CD4-positive, alpha-beta memory T cell (primary cell): Measurements from ENCODE around the gene CRYBA2. TPM values are rescaled to one million over a fixed set of nuclear protein-coding genes. Genes with fewer than 3 reads are reported as not detected.

Source experiments
- CTCF ChIA-PET: fragments of 350-600 bp; sonication (Branson Sonifier 250); formaldehyde crosslinking; loops from one replicate; lab custom pipeline; 2021; ENCODE audit warnings: inconsistent platforms; ENCODE audit not compliant: partially characterized antibody; lab: Charles Lee
- POLR2A ChIA-PET: fragments of 350-600 bp; sonication (Branson Sonifier 250); formaldehyde crosslinking; loops from one replicate; lab custom pipeline; 2021; ENCODE audit not compliant: partially characterized antibody; lab: Charles Lee
- DNase-seq, 5 donors: peaks; one replicate each; pipeline versions ENCODE4 v3.0.0 to v3.0.0-alpha.2; 2020 to 2022; ENCODE audit warnings: mixed read lengths in 1 of 5
- H3K27ac ChIP-seq: one replicate; pipeline ENCODE4 v1.7.0; 2013; ENCODE audit warnings: low read depth, low read length
- H3K27me3 ChIP-seq: 2 replicates; pipeline ENCODE4 v1.7.0; 2013; ENCODE audit warnings: mild to moderate bottlenecking, low read length, moderate library complexity; ENCODE audit not compliant: insufficient read depth
- H3K36me3 ChIP-seq: 2 replicates; pipeline ENCODE4 v1.7.0; 2013; ENCODE audit warnings: mild to moderate bottlenecking, low read length, moderate library complexity; ENCODE audit not compliant: insufficient read depth
- H3K4me1 ChIP-seq: 2 replicates; pipeline ENCODE4 v1.7.0; 2013; ENCODE audit warnings: mild to moderate bottlenecking, low read length, moderate library complexity; ENCODE audit not compliant: insufficient read depth
- H3K4me3 ChIP-seq, 2 donors: one replicate each; pipeline ENCODE4 v1.7.0; 2013; ENCODE audit warnings: low read length in 2 of 2, mild to moderate bottlenecking in 1 of 2
- H3K9me3 ChIP-seq, 2 donors: one replicate each; pipeline ENCODE4 v1.7.0; 2013; ENCODE audit warnings: low read length in 2 of 2, control low read depth in 1 of 2; ENCODE audit not compliant: control insufficient read depth in 1 of 2
- H3K27ac Mint-ChIP-seq, 7 donors: one replicate each; pipeline ENCODE4 v1.8.0; 2020 to 2021; ENCODE audit warnings: mixed read lengths in 7 of 7, mild to moderate bottlenecking in 6 of 7, inconsistent platforms in 3 of 7, moderate library complexity in 3 of 7
- H3K27me3 Mint-ChIP-seq, 2 donors: one replicate each; pipeline ENCODE4 v1.8.0; 2020 to 2021; ENCODE audit warnings: mixed read lengths in 2 of 2
- H3K36me3 Mint-ChIP-seq, 2 donors: one replicate each; pipeline ENCODE4 v1.8.0; 2020 to 2021; ENCODE audit warnings: mixed read lengths in 2 of 2, inconsistent platforms in 1 of 2, mild to moderate bottlenecking in 1 of 2
- H3K4me1 Mint-ChIP-seq, 4 donors: one replicate each; pipeline ENCODE4 v1.8.0; 2020 to 2021; ENCODE audit warnings: mixed read lengths in 4 of 4, mild to moderate bottlenecking in 1 of 4
- H3K4me3 Mint-ChIP-seq, 8 donors: one replicate each; pipeline ENCODE4 v1.8.0; 2020 to 2021; ENCODE audit warnings: mixed read lengths in 8 of 8, mild to moderate bottlenecking in 7 of 8, moderate library complexity in 6 of 8, inconsistent platforms in 3 of 8
- H3K9me3 Mint-ChIP-seq, 8 donors: one replicate each; pipeline ENCODE4 v1.8.0; 2020 to 2021; ENCODE audit warnings: mixed read lengths in 8 of 8, mild to moderate bottlenecking in 5 of 8, inconsistent platforms in 3 of 8, moderate library complexity in 1 of 8
- intact Hi-C: fragments of 100-400 bp; cut with micrococcal nuclease; formaldehyde crosslinking; loops from one replicate; pipeline ENCODE4 v1.15.1; 2023
- polyA plus RNA-seq, 2 donors: library from polyadenylated mRNA; unstranded; fragments of 300-500 nt; fragmentation: Illumina TruSeq; gene quantifications; one replicate each; pipeline ENCODE4 v1.2.3, GENCODE V29; 2021
- total RNA-seq, 2 experiments: library from RNA; stranded (reverse); gene quantifications; one replicate each; pipeline ENCODE4 v1.2.3, GENCODE V29; 2021

CRYBA2 gene
- total and polyA plus RNA-seq, 4 experiments from 2014 or later: not detected

GRCh38 chr2:218999021-218999880, 6.0 kb upstream of the CRYBA2 start:
- H3K4me3 ChIP-seq: no peak overlapping the region
- ChIA-PET POLR2A (no interaction called here), CTCF (interaction anchor here (6.0 kb wide), 1 partner anchor 18 kb away, joined by 53 read pairs; no protein-coding TSS in a partner anchor)
- H3K27me3 ChIP-seq: peaks cover 54% of the 10 kb centered on the region
- peaks cover 29% of the 10 kb centered on the region for H3K4me1 ChIP-seq
- H3K27me3 Mint-ChIP-seq: peaks cover 50 to 66% of the 10 kb centered on the region in 2 donors
- no peak for DNase-seq
- peaks cover 0 to 3% (median 0%) of the 10 kb centered on the region in 8 donors for H3K9me3 Mint-ChIP-seq
- peak overlapping the region in 2 of 8 donors; percentile 6 to 73 for H3K4me3 Mint-ChIP-seq
- no peaks in the 10 kb centered on the region for H3K36me3 Mint-ChIP-seq
- intact Hi-C loops: no loop called here
- peaks cover 7 to 28% (median 15%) of the 10 kb centered on the region in 4 donors for H3K4me1 Mint-ChIP-seq
- H3K9me3 ChIP-seq: no peaks in the 10 kb centered on the region
- H3K36me3 ChIP-seq: no peaks in the 10 kb centered on the region
- no peak overlapping the region for H3K27ac Mint-ChIP-seq
- H3K27ac ChIP-seq: no peak overlapping the region

- ChIA-PET POLR2A (no interaction called here), CTCF (interaction anchor here (6.0 kb wide), 1 partner anchor 17 kb away, joined by 53 read pairs; no protein-coding TSS in a partner anchor)
- H3K9me3 ChIP-seq: no peaks in the 10 kb centered on the region
- DNase-seq: no peak
- H3K27me3 ChIP-seq: peaks cover 46% of the 10 kb centered on the region
- Mint-ChIP-seq H3K9me3 (no peaks in the 10 kb centered on the region), H3K4me3 (no peak overlapping the region), H3K36me3 (no peaks in the 10 kb centered on the region), H3K27ac (no peak overlapping the region), H3K27me3 (peaks cover 46 to 63% of the 10 kb centered on the region in 2 donors), H3K4me1 (peaks cover 5 to 29% (median 18%) of the 10 kb centered on the region in 4 donors)
- H3K27ac ChIP-seq: no peak overlapping the region
- intact Hi-C loops: no loop called here
- H3K4me3 ChIP-seq: no peak overlapping the region
- no peaks in the 10 kb centered on the region for H3K36me3 ChIP-seq
- peaks cover 33% of the 10 kb centered on the region for H3K4me1 ChIP-seq
Measured at GRCh38 chr2:218998414-218999002, 5.3 kb upstream of the CRYBA2 start.

- Mint-ChIP-seq H3K4me1 (peaks cover 2 to 21% (median 15%) of the 10 kb centered on the region in 4 donors), H3K27me3 (peaks cover 41 to 58% of the 10 kb centered on the region in 2 donors), H3K27ac (peak overlapping the region in 1 of 7 donors; percentile 38), H3K36me3 (no peaks in the 10 kb centered on the region), H3K4me3 (no peak overlapping the region), H3K9me3 (no peaks in the 10 kb centered on the region)
- ChIA-PET POLR2A (no interaction called here), CTCF (interaction anchor here (1.1 to 6.0 kb wide), 2 partner anchors 16 to 156 kb away, joined by 3 to 53 read pairs; no protein-coding TSS in a partner anchor)
- peaks cover 32% of the 10 kb centered on the region for H3K4me1 ChIP-seq
- H3K9me3 ChIP-seq: no peaks in the 10 kb centered on the region
- intact Hi-C loops: no loop called here
- H3K36me3 ChIP-seq: no peaks in the 10 kb centered on the region
- H3K4me3 ChIP-seq: no peak overlapping the region
- DNase-seq: no peak
- H3K27me3 ChIP-seq: peaks cover 40% of the 10 kb centered on the region
- H3K27ac ChIP-seq: no peak overlapping the region
Measured at GRCh38 chr2:218997731-218998130, 4.5 kb upstream of the CRYBA2 start.

- CTCF ChIA-PET: interaction anchor here (1.1 to 6.0 kb wide), 7 partner anchors 11 to 157 kb away, joined by 3 to 53 read pairs (median 6); no protein-coding TSS in a partner anchor
Measured at GRCh38 chr2:218996937-218997336, 3.7 kb upstream of the CRYBA2 start.

GRCh38 chr2:218995972-218996711, 2.9 kb upstream of the CRYBA2 start:
- peaks cover 0 to 21% (median 11%) of the 10 kb centered on the region in 4 donors for H3K4me1 Mint-ChIP-seq
- no peak overlapping the region for H3K27ac ChIP-seq
- H3K4me3 ChIP-seq: peak overlapping the region in 1 of 2 donors; percentile 47
- H3K27ac Mint-ChIP-seq: no peak overlapping the region
- peak; percentile 66 to 69 (median 67) for DNase-seq
- peak overlapping the region in 4 of 8 donors; percentile 25 to 69 (median 40) for H3K4me3 Mint-ChIP-seq
- intact Hi-C loops: no loop called here
- peaks cover 52 to 68% of the 10 kb centered on the region in 2 donors for H3K27me3 Mint-ChIP-seq
- H3K4me1 ChIP-seq: peaks cover 21% of the 10 kb centered on the region
- peaks cover 44% of the 10 kb centered on the region for H3K27me3 ChIP-seq
- H3K9me3 Mint-ChIP-seq: no peaks in the 10 kb centered on the region
- H3K36me3 Mint-ChIP-seq: no peaks in the 10 kb centered on the region
- CTCF ChIA-PET: interaction anchor here (0.7 to 6.0 kb wide), 10 partner anchors 9 to 299 kb away, joined by 3 to 53 read pairs (median 6); no protein-coding TSS in a partner anchor
- POLR2A ChIA-PET: no interaction called here
- H3K9me3 ChIP-seq: no peaks in the 10 kb centered on the region
- no peaks in the 10 kb centered on the region for H3K36me3 ChIP-seq

More at GRCh38 chr2:218996937-218997336, 3.7 kb upstream of the CRYBA2 start:
- H3K4me3 Mint-ChIP-seq: peak overlapping the region in 1 of 8 donors; percentile 11
- H3K36me3 Mint-ChIP-seq: no peaks in the 10 kb centered on the region
- H3K27ac Mint-ChIP-seq: peak overlapping the region in 1 of 7 donors; percentile 38
- Histone ChIP-seq H3K9me3 (no peaks in the 10 kb centered on the region), H3K4me1 (peaks cover 25% of the 10 kb centered on the region), H3K4me3 (no peak overlapping the region), H3K36me3 (no peaks in the 10 kb centered on the region), H3K27me3 (peaks cover 40% of the 10 kb centered on the region), H3K27ac (no peak overlapping the region)
- intact Hi-C loops: no loop called here
- peaks cover 0 to 17% (median 10%) of the 10 kb centered on the region in 4 donors for H3K4me1 Mint-ChIP-seq
- DNase-seq: no peak
- peaks cover 45 to 63% of the 10 kb centered on the region in 2 donors for H3K27me3 Mint-ChIP-seq
- POLR2A ChIA-PET: no interaction called here
- H3K9me3 Mint-ChIP-seq: no peaks in the 10 kb centered on the region

GRCh38 chr2:218995561-218995960, 2.3 kb upstream of the CRYBA2 start:
- H3K36me3 ChIP-seq: no peaks in the 10 kb centered on the region
- no peak for DNase-seq
- H3K27ac ChIP-seq: no peak overlapping the region
- POLR2A ChIA-PET: no interaction called here
- H3K9me3 ChIP-seq: no peaks in the 10 kb centered on the region
- peak overlapping the region in 6 of 8 donors; percentile 12 to 69 (median 40) for H3K4me3 Mint-ChIP-seq
- peaks cover 44% of the 10 kb centered on the region for H3K27me3 ChIP-seq
- CTCF ChIA-PET: interaction anchor here (0.7 to 6.0 kb wide), 15 partner anchors 8 to 300 kb away, joined by 3 to 53 read pairs (median 4); no protein-coding TSS in a partner anchor
- no peaks in the 10 kb centered on the region for H3K9me3 Mint-ChIP-seq
- peaks cover 0 to 21% (median 11%) of the 10 kb centered on the region in 4 donors for H3K4me1 Mint-ChIP-seq
- peaks cover 50 to 69% of the 10 kb centered on the region in 2 donors for H3K27me3 Mint-ChIP-seq
- no peaks in the 10 kb centered on the region for H3K36me3 Mint-ChIP-seq
- H3K27ac Mint-ChIP-seq: no peak overlapping the region
- no peak overlapping the region for H3K4me3 ChIP-seq
- intact Hi-C loops: no loop called here
- peaks cover 21% of the 10 kb centered on the region for H3K4me1 ChIP-seq
